BLaER1 (cell line): ENCODE results near the gene FAU.

Experiments used
- H3K27ac ChIP-seq: shearing (Covaris generic); formaldehyde crosslinking; 2 replicates; pipeline ENCODE4 v1.8.1; 2022
- H3K27me3 ChIP-seq: shearing (Covaris generic); formaldehyde crosslinking; 2 replicates; pipeline ENCODE4 v1.8.1; 2022
- H3K36me3 ChIP-seq: shearing (Covaris generic); formaldehyde crosslinking; 2 replicates; pipeline ENCODE4 v1.8.1; 2022
- H3K4me1 ChIP-seq: shearing (Covaris generic); formaldehyde crosslinking; 2 replicates; pipeline ENCODE4 v1.8.1; 2022
- H3K4me2 ChIP-seq: shearing (Covaris generic); formaldehyde crosslinking; 2 replicates; pipeline ENCODE4 v1.8.1; 2022
- H3K4me3 ChIP-seq: shearing (Covaris generic); formaldehyde crosslinking; 2 replicates; pipeline ENCODE4 v1.8.1; 2022
- H3K9ac ChIP-seq: shearing (Covaris generic); formaldehyde crosslinking; 2 replicates; pipeline ENCODE4 v1.8.1; 2022
- H3K9me3 ChIP-seq: shearing (Covaris generic); formaldehyde crosslinking; 2 replicates; pipeline ENCODE4 v1.8.1; 2022
- H4K20me1 ChIP-seq: shearing (Covaris generic); formaldehyde crosslinking; 2 replicates; pipeline ENCODE4 v1.8.1; 2022
- Cebpa-rat ChIP-seq: shearing (Covaris generic); IDR thresholded peaks from 2 replicates; pipeline ENCODE4 v1.8.1; 2022

Gene FAU

GRCh38 chr11:65115361-65116082, 6.4 kb downstream of the FAU start:
- peaks cover 75% of the 10 kb centered on the region for H3K4me1 ChIP-seq

DNA sequence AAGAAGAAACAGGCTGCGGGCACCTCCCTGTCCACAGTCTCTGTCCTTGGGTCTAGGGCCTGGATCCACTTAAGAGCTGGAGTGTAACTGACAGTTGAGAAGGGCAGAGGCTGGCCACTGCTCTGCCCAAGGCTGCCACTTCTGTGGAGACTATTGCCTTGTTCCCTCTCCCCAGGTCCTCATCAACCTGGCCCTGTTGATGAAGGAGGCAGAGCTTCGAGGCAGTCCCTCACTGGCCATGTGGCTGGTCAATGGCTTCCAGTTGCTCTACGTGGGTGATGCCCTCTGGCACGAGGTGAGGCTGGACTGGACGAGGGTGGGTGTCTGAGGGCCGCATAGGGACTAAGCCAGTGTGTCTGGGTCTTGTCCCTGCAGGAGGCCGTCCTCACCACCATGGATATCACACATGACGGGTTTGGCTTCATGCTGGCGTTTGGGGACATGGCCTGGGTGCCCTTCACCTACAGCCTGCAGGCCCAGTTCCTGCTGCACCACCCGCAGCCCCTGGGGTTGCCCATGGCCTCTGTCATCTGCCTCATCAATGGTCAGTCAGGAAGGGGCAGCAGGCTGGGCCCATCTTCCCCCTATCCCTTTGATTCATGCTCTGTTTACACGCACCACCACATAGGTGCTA, 7.3 kb downstream of the FAU start:
- Histone ChIP-seq H3K4me1 (peaks cover 73% of the 10 kb centered on the region), H3K4me2 (0 out of 2 replicates have a peak overlapping the region, but pooled peaks have one; percentile 100), H3K36me3 (peaks cover 50% of the 10 kb centered on the region), H3K9me3 (no peaks in the 10 kb centered on the region), H3K9ac (no peak overlapping the region), H3K27me3 (no peaks in the 10 kb centered on the region), H4K20me1 (peaks cover 50% of the 10 kb centered on the region), H3K4me3 (no peak overlapping the region), H3K27ac (no peak overlapping the region)
- TF ChIP-seq Cebpa-rat, result no peak

More at GRCh38 chr11:65115361-65116082, 6.4 kb downstream of the FAU start:
- Histone ChIP-seq H3K27me3 (no peaks in the 10 kb centered on the region), H3K9me3 (no peaks in the 10 kb centered on the region), H4K20me1 (peaks cover 54% of the 10 kb centered on the region), H3K27ac (no peak overlapping the region), H3K4me2 (peak overlapping the region; percentile 97), H3K9ac (no peak overlapping the region), H3K4me3 (no peak overlapping the region), H3K36me3 (peaks cover 53% of the 10 kb centered on the region)
- TF ChIP-seq Cebpa-rat, result no peak

DNA sequence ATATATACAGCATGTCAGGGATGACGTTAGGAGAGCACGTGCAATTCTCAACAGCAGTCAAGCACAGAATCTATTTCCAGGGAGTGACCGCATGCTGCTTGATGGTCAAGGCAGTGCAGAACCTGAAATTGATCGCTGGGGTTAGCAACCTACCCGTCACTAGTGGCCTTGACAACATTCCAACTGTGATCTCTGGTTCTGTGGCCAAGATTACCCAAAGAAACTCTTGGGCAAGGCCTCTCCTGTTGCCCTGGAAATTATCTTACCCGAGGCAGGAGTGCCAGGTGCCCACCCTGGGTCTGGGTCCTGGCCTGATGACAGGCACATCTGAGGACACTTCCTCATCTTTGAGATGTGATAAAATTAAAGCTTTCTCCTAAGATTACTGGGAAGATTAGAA, 8.1 kb downstream of the FAU start:
- Histone ChIP-seq H3K4me2 (peak overlapping the region; percentile 100), H3K9ac (peak overlapping the region; percentile 80; the same call in 1 of the 2 replicates), H3K36me3 (peaks cover 50% of the 10 kb centered on the region), H3K9me3 (no peaks in the 10 kb centered on the region), H3K27ac (no peak overlapping the region), H4K20me1 (peaks cover 42% of the 10 kb centered on the region), H3K27me3 (no peaks in the 10 kb centered on the region), H3K4me1 (peaks cover 65% of the 10 kb centered on the region), H3K4me3 (0 out of 2 replicates have a peak overlapping the region, but pooled peaks have one; percentile 74)
- no peak for TF ChIP-seq Cebpa-rat

DNA sequence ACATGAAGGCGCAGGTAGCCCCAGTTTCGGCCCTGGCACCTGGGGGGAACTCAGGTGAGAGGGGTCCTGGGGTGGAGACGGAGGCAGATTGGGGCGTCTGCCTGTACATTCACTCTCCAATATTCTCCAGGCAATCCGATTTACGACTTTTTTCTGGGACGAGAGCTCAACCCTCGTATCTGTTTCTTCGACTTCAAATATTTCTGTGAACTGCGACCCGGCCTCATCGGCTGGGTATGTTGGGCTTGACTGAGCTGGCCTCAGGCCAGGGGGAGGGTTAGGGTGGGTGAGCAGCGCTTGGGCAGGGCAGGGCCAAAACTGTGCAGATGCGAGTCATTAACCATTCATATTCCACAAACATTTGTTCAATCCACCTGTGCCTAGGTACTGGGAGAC, 8.6 kb downstream of the FAU start:
- Histone ChIP-seq H3K36me3 (peaks cover 50% of the 10 kb centered on the region), H3K4me2 (peak overlapping the region; percentile 100), H3K4me1 (peaks cover 60% of the 10 kb centered on the region), H4K20me1 (peaks cover 37% of the 10 kb centered on the region), H3K27me3 (no peaks in the 10 kb centered on the region), H3K27ac (peak overlapping the region; percentile 85), H3K9me3 (no peaks in the 10 kb centered on the region), H3K4me3 (peak overlapping the region; percentile 74), H3K9ac (peak overlapping the region; percentile 80)
- no peak for TF ChIP-seq Cebpa-rat

GRCh38 chr11:65112546-65113360, 9.2 kb downstream of the FAU start:
- H3K9ac ChIP-seq, result peak overlapping the region; percentile 80

GRCh38 chr11:65111744-65112545, 10.0 kb downstream of the FAU start, which contains the start of gene TM7SF2:
Gene TM7SF2, plus strand, starts transcription at chr11:65111872. Its CDS starts 144 bp downstream, at chr11:65112016.
- peaks cover 34% of the 10 kb centered on the region for H4K20me1 ChIP-seq
- peaks cover 55% of the 10 kb centered on the region for H3K4me1 ChIP-seq
- H3K9ac ChIP-seq, result peak within 1 kb of the TSS; percentile 80
- peak within 1 kb of the TSS; percentile 85 for H3K27ac ChIP-seq
- H3K27me3 ChIP-seq, result no peaks in the 10 kb centered on the region
- H3K36me3 ChIP-seq, result peaks cover 58% of the 10 kb centered on the region
- H3K4me3 ChIP-seq, result peak within 1 kb of the TSS; percentile 74
- TF ChIP-seq Cebpa-rat, result no peak
- peak within 1 kb of the TSS; percentile 100 for H3K4me2 ChIP-seq
- H3K9me3 ChIP-seq, result no peaks in the 10 kb centered on the region

More at GRCh38 chr11:65112546-65113360, 9.2 kb downstream of the FAU start:
- Histone ChIP-seq H4K20me1 (peaks cover 32% of the 10 kb centered on the region), H3K36me3 (peaks cover 50% of the 10 kb centered on the region), H3K4me2 (peak overlapping the region; percentile 100), H3K4me1 (peaks cover 55% of the 10 kb centered on the region), H3K27ac (peak overlapping the region; percentile 85), H3K27me3 (no peaks in the 10 kb centered on the region), H3K4me3 (peak overlapping the region; percentile 74), H3K9me3 (no peaks in the 10 kb centered on the region)
- TF ChIP-seq Cebpa-rat, result no peak

GRCh38 chr11:65111159-65111743, 10.7 kb downstream of the FAU start:
- Histone ChIP-seq H3K4me3 (peak overlapping the region; percentile 74), H3K36me3 (peaks cover 58% of the 10 kb centered on the region), H3K4me1 (peaks cover 48% of the 10 kb centered on the region)

GRCh38 chr11:65110354-65110861, 11.5 kb downstream of the FAU start:
- H3K9me3 ChIP-seq, result no peaks in the 10 kb centered on the region
- H3K4me1 ChIP-seq, result peaks cover 39% of the 10 kb centered on the region
- H4K20me1 ChIP-seq, result peaks cover 26% of the 10 kb centered on the region
- H3K36me3 ChIP-seq, result peaks cover 58% of the 10 kb centered on the region
- H3K9ac ChIP-seq, result no peak overlapping the region; the same call in 1 of the 2 replicates
- H3K4me2 ChIP-seq, result peak overlapping the region; percentile 100
- H3K27ac ChIP-seq, result no peak overlapping the region
- no peaks in the 10 kb centered on the region for H3K27me3 ChIP-seq
- TF ChIP-seq Cebpa-rat, result no peak
- no peak overlapping the region for H3K4me3 ChIP-seq

More at GRCh38 chr11:65111159-65111743, 10.7 kb downstream of the FAU start:
- Histone ChIP-seq H3K27ac (no peak overlapping the region), H3K9me3 (no peaks in the 10 kb centered on the region), H4K20me1 (peaks cover 30% of the 10 kb centered on the region), H3K4me2 (peak overlapping the region; percentile 100), H3K9ac (no peak overlapping the region), H3K27me3 (no peaks in the 10 kb centered on the region)
- TF ChIP-seq Cebpa-rat, result no peak
